Esophagus muscularis mucosa (tissue), 4 donors: ENCODE results near the gene SOWAHC.

ENCODE experiments used
- EP300 ChIP-seq: sonication (generic); formaldehyde crosslinking; IDR thresholded peaks from one replicate; pipeline ENCODE4 v1.6.1; 2017; ENCODE audit warnings: antibody characterized with exemption
- POLR2A ChIP-seq: fragments of 450-650 bp; IDR thresholded peaks from one replicate; pipeline ENCODE4 v1.6.1; 2017; ENCODE audit warnings: antibody characterized with exemption, moderate library complexity, mild to moderate bottlenecking, low read depth
- POLR2AphosphoS5 ChIP-seq, 2 donors: sonication (generic); formaldehyde crosslinking; IDR thresholded peaks; one replicate each; pipeline ENCODE4 v1.6.1; 2017; ENCODE audit warnings: antibody characterized with exemption in 2 of 2
- TF ChIP-seq, protein P1 (sequence below), 3 experiments: fragments of 200-600 bp in 2 of 3; fragments of 450-650 bp in 1 of 3; sonication (generic) in 2 of 3; IDR thresholded peaks; one replicate each; pipeline ENCODE4 v1.5.1; 2017 to 2019; ENCODE audit warnings: antibody characterized with exemption in 3 of 3, mild to moderate bottlenecking in 2 of 3, moderate library complexity in 1 of 3

DNA sequence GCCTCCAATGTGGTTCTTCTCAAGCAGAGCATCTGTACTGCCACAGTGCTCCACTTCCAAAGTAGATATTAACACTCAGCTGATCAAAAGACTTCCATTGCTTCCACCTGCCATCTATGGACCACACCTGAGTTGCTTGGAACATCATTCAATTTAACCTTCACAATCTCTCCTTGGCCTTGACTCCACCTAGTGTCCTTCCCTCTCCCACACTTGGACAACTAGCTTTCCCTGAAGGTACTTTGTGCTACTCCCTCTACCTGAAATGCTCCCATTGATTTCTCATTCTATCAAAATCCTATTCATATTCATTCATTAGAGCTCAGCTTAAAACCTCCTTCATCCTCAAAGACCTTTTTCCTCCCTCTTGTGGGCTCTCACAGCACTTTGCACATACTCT, 48.7 kb downstream of the SOWAHC start:
- TF ChIP-seq, protein P1, sequence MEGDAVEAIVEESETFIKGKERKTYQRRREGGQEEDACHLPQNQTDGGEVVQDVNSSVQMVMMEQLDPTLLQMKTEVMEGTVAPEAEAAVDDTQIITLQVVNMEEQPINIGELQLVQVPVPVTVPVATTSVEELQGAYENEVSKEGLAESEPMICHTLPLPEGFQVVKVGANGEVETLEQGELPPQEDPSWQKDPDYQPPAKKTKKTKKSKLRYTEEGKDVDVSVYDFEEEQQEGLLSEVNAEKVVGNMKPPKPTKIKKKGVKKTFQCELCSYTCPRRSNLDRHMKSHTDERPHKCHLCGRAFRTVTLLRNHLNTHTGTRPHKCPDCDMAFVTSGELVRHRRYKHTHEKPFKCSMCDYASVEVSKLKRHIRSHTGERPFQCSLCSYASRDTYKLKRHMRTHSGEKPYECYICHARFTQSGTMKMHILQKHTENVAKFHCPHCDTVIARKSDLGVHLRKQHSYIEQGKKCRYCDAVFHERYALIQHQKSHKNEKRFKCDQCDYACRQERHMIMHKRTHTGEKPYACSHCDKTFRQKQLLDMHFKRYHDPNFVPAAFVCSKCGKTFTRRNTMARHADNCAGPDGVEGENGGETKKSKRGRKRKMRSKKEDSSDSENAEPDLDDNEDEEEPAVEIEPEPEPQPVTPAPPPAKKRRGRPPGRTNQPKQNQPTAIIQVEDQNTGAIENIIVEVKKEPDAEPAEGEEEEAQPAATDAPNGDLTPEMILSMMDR (IDR thresholded peaks at IDR 0.05) = no peak
- no peak for TF ChIP-seq EP300
- TF ChIP-seq POLR2A = no peak
- no peak for TF ChIP-seq POLR2AphosphoS5 (IDR thresholded peaks at IDR 0.05)
